GM12878 (cell line): Measurements from ENCODE around the gene RNMT. TPM values are rescaled to one million over a fixed set of nuclear protein-coding genes. Genes with fewer than 3 reads are reported as not detected.

ENCODE experiments used
- ATAC-seq: fragments of 200-7000 bp; cut with Tn5 transposase; 3 replicates; pipeline ENCODE4 v1.9.1; 2020; ENCODE audit warnings: mild to moderate bottlenecking, moderate library complexity
- BruUV-seq: library from RNA; stranded (reverse); fragments of 400-500 nt; replicated peaks from 2 replicates; lab custom pipeline; 2021; lab: Mats Ljungman, UMichigan
- CTCF ChIA-PET: fragments of 300-600 bp; sonication (Branson Sonifier 250); formaldehyde crosslinking; extraction: SDS; loops from one replicate; lab custom pipeline; 2021; ENCODE audit warnings: inconsistent platforms; lab: Yijun Ruan, JAX
- POLR2A ChIA-PET: fragments of 350-600 bp; formaldehyde crosslinking; extraction: SDS; loops from one replicate; lab custom pipeline; 2021; ENCODE audit warnings: inconsistent platforms; lab: Charles Lee
- RAD21 ChIA-PET: fragments of 300-600 bp; sonication (Branson Sonifier 250); formaldehyde crosslinking; loops from one replicate; lab custom pipeline; 2023; ENCODE audit warnings: antibody characterized with exemption; ENCODE audit not compliant: unreplicated experiment; lab: Charles Lee
- SMC1A ChIA-PET: fragments of 300-600 bp; sonication (Branson Sonifier 250); formaldehyde crosslinking; loops from one replicate; lab custom pipeline; 2023; ENCODE audit not compliant: unreplicated experiment, uncharacterized antibody; lab: Charles Lee
- DNase-seq: peaks from one replicate; pipeline ENCODE4 v3.0.0-alpha.2; 2011; ENCODE audit warnings: low read depth, low spot score
- FAIRE-seq: peaks from 3 replicates; lab custom pipeline; 2011; peaks lifted over from hg19 to GRCh38; lab: Jason Lieb, UNC
- H2AFZ ChIP-seq: 2 replicates; pipeline ENCODE4 v1.6.0; 2011; ENCODE audit warnings: low read depth, low read length, control low read depth; ENCODE audit not compliant: control insufficient read depth
- H3K27ac ChIP-seq: 2 replicates; pipeline ENCODE4 v1.5.1; 2011; ENCODE audit warnings: control low read depth; ENCODE audit not compliant: control insufficient read depth, insufficient read depth
- H3K27me3 ChIP-seq, 2 experiments: replicated peaks in 1 of 2; 2 replicates each; pipeline versions ENCODE4 v1.6.0 to v1.6.1; 2011; ENCODE audit warnings: low read length in 1 of 2; ENCODE audit not compliant: control insufficient read depth in 2 of 2, insufficient read depth in 2 of 2
- H3K36me3 ChIP-seq, 2 experiments: 2 replicates each; pipeline ENCODE4 v1.5.1; 2011; ENCODE audit warnings: low read length in 1 of 2; ENCODE audit not compliant: control insufficient read depth in 2 of 2, insufficient read depth in 2 of 2
- H3K4me1 ChIP-seq: 2 replicates; pipeline ENCODE4 v1.6.1; 2011; ENCODE audit warnings: mild to moderate bottlenecking, low read length, moderate library complexity, mixed read lengths; ENCODE audit not compliant: control insufficient read depth, insufficient read depth
- H3K4me2 ChIP-seq: 2 replicates; pipeline ENCODE4 v1.6.0; 2011; ENCODE audit warnings: control low read depth; ENCODE audit not compliant: control insufficient read depth, insufficient read depth
- H3K4me3 ChIP-seq: fragments of 200-600 bp; sonication (generic); 2 replicates; pipeline ENCODE4 v1.5.1; 2016
- H3K79me2 ChIP-seq: 2 replicates; pipeline ENCODE4 v1.6.0; 2011; ENCODE audit warnings: low read length; ENCODE audit not compliant: control insufficient read depth, insufficient read depth
- H3K9ac ChIP-seq: 2 replicates; pipeline ENCODE4 v1.8.0; 2011; ENCODE audit warnings: low read length, control low read depth, mixed read lengths; ENCODE audit not compliant: control insufficient read depth, insufficient read depth
- H3K9me3 ChIP-seq: replicated peaks from 3 replicates; pipeline ENCODE4 v1.5.1; 2011; ENCODE audit warnings: mild to moderate bottlenecking, low read length; ENCODE audit not compliant: control insufficient read depth, insufficient read depth
- H4K20me1 ChIP-seq: 2 replicates; pipeline ENCODE4 v1.6.0; 2011; ENCODE audit not compliant: control insufficient read depth, insufficient read depth
- BCL11A ChIP-seq: IDR thresholded peaks from 2 replicates; pipeline ENCODE4 v1.6.1; 2011; ENCODE audit warnings: low read depth, low read length
- EZH2 ChIP-seq: IDR thresholded peaks from 2 replicates; pipeline ENCODE4 v1.6.1; 2012; ENCODE audit warnings: low read depth, mild to moderate bottlenecking, control low read depth, inconsistent platforms, low read length, borderline replicate concordance; ENCODE audit not compliant: control insufficient read depth
- KLF5 ChIP-seq: fragments of 450-650 bp; IDR thresholded peaks from 2 replicates; pipeline ENCODE4 v1.6.1; 2014; ENCODE audit warnings: mild to moderate bottlenecking; ENCODE audit not compliant: partially characterized antibody
- POLR2AphosphoS5 ChIP-seq: IDR thresholded peaks from 2 replicates; pipeline ENCODE4 v1.6.1; 2011; ENCODE audit warnings: mild to moderate bottlenecking, low read length, inconsistent platforms
- SIX5 ChIP-seq: IDR thresholded peaks from 2 replicates; pipeline ENCODE4 v1.6.1; 2011; ENCODE audit warnings: mild to moderate bottlenecking, low read depth, low read length, moderate library complexity; ENCODE audit not compliant: severe bottlenecking
- SREBF2 ChIP-seq: IDR thresholded peaks from 2 replicates; pipeline ENCODE4 v1.6.1; 2012; ENCODE audit warnings: mild to moderate bottlenecking, low read length
- ZNF687 ChIP-seq: fragments of 450-650 bp; IDR thresholded peaks from 2 replicates; pipeline ENCODE4 v1.6.1; 2017; ENCODE audit warnings: mild to moderate bottlenecking, moderate library complexity
- whole genome bisulfite sequencing: methylation state at CpG from one replicate; pipeline ENCODE4 v1.1.6; 2016; ENCODE audit warnings: low lambda C conversion rate; ENCODE audit not compliant: insufficient replicate concordance, insufficient coverage; ENCODE audit errors: missing lambda C conversion rate; 5-methylcytosine and 5-hydroxymethylcytosine counted together
- in situ Hi-C: fragments of 300-500 bp; cut with MboI; formaldehyde crosslinking; loops from 9 replicates; pipeline ENCODE4 v1.14.3; 2018; ENCODE audit warnings: mixed read lengths
- intact Hi-C: fragments of 100-400 bp; cut with micrococcal nuclease; formaldehyde crosslinking; loops from one replicate; pipeline ENCODE4 v1.14.2; 2022; ENCODE audit not compliant: unreplicated experiment
- polyA plus RNA-seq, 11 experiments: library from polyadenylated mRNA; depleted of rRNA in 4 of 11; unstranded in 6 of 11; stranded (reverse) in 5 of 11; fragments of >200 nt; fragmentation: Nextera tagmentation in 4 of 11; fragmentation: Illumina TruSeq in 1 of 11; extraction: Ambion mirVana in 4 of 11; extraction: Trizol in 1 of 11; gene quantifications; 1 replicate in 1 of 11; 2 replicates in 10 of 11; pipeline versions ENCODE4 v1.2.1 to v1.2.3, GENCODE V29; 2011 to 2016; ENCODE audit warnings: inconsistent platforms in 2 of 11, missing spikeins in 2 of 11, low read depth in 1 of 11
- total RNA-seq, 4 experiments: library from RNA; depleted of rRNA in 3 of 4; stranded (reverse); fragments of >200 nt in 3 of 4; fragmentation: Illumina TruSeq in 1 of 4; extraction: Trizol in 1 of 4; gene quantifications; 2 replicates each; pipeline versions ENCODE4 v1.2.1 to v1.2.3, GENCODE V29; 2013 to 2021
- TF ChIP-seq, protein P1 (sequence below): fragments of 450-650 bp; conservative IDR thresholded peaks from 2 replicates; pipeline ENCODE4 v1.6.1; 2017; ENCODE audit warnings: mild to moderate bottlenecking, moderate library complexity
- TF ChIP-seq, protein P2 (sequence below), 3 experiments: IDR thresholded peaks in 2 of 3; conservative IDR thresholded peaks in 1 of 3; 2 replicates each; pipeline ENCODE4 v1.5.1; 2011; ENCODE audit warnings: low read depth in 3 of 3, low read length in 3 of 3, mild to moderate bottlenecking in 3 of 3, control low read depth in 2 of 3, moderate library complexity in 2 of 3, inconsistent platforms in 1 of 3, mixed read lengths in 1 of 3; ENCODE audit not compliant: control insufficient read depth in 2 of 3, insufficient read depth in 1 of 3; ENCODE audit errors: extremely low read depth in 1 of 3

The RNMT gene
- total and polyA plus RNA-seq, 10 of the 15 experiments (the other 5 are each of a cell fraction or from before 2014, with no cell fraction given): 18.1 to 63.2 (median 38.8) TPM

GRCh38 chr18:13726972-13727331 is 479 bp downstream of the RNMT start (continued):
- no peak for TF ChIP-seq KLF5
- TF ChIP-seq SIX5: no peak
- TF ChIP-seq BCL11A: no peak

DNA sequence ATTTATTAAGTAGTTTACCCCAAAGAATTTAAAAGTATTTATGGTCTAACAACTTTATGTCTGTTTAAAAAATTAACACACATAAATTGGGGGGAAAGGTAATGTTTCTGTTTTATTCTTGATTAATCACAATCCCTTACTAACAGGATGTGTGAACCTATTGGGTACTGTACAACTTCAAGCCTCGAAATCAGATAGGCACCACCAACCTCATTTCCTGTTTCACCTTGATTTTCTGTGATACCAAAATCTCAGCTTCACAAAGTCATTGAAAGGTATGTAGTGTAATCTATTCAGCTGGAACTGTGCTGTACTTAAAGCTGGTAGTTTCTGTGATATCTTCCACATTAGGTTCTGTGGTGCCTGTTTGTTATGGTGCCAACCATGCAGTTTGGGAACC is 4.0 kb downstream of the RNMT start:
- no peak overlapping the region for H3K27ac ChIP-seq
- no peak for FAIRE-seq
- peaks cover 0 to 18% of the 10 kb centered on the region in 2 experiments; a peak in 3 of 4 replicates for H3K36me3 ChIP-seq
- no peak for ATAC-seq
- H3K4me3 ChIP-seq: no peak overlapping the region
- no peak overlapping the region for H2AFZ ChIP-seq
- H3K9ac ChIP-seq: no peak overlapping the region
- no peaks in the 10 kb centered on the region; the same call in 2 of the 3 replicates for H3K9me3 ChIP-seq
- ChIA-PET POLR2A (interaction anchor here (1.4 kb wide), 1 partner anchor 24 kb away, joined by 4 read pairs; no protein-coding TSS in a partner anchor), SMC1A (interaction anchor here (0.9 to 1.5 kb wide), 2 partner anchors 16 to 172 kb away, joined by 3 to 4 read pairs; no protein-coding TSS in a partner anchor), RAD21 (no interaction called here), CTCF (interaction anchor here (3.4 kb wide), 1 partner anchor 172 kb away, joined by 17 read pairs; no protein-coding TSS in a partner anchor)
- H4K20me1 ChIP-seq: no peaks in the 10 kb centered on the region
- WGBS: 5% methylated on average over 1 of the region's 1 CpG
- DNase-seq: no peak
- TF ChIP-seq, protein P1, sequence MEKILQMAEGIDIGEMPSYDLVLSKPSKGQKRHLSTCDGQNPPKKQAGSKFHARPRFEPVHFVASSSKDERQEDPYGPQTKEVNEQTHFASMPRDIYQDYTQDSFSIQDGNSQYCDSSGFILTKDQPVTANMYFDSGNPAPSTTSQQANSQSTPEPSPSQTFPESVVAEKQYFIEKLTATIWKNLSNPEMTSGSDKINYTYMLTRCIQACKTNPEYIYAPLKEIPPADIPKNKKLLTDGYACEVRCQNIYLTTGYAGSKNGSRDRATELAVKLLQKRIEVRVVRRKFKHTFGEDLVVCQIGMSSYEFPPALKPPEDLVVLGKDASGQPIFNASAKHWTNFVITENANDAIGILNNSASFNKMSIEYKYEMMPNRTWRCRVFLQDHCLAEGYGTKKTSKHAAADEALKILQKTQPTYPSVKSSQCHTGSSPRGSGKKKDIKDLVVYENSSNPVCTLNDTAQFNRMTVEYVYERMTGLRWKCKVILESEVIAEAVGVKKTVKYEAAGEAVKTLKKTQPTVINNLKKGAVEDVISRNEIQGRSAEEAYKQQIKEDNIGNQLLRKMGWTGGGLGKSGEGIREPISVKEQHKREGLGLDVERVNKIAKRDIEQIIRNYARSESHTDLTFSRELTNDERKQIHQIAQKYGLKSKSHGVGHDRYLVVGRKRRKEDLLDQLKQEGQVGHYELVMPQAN: no peak
- TF ChIP-seq SIX5 (no peak), POLR2AphosphoS5 (no peak), EZH2 (no peak), SREBF2 (no peak), ZNF687 (no peak)
- TF ChIP-seq, protein P2, sequence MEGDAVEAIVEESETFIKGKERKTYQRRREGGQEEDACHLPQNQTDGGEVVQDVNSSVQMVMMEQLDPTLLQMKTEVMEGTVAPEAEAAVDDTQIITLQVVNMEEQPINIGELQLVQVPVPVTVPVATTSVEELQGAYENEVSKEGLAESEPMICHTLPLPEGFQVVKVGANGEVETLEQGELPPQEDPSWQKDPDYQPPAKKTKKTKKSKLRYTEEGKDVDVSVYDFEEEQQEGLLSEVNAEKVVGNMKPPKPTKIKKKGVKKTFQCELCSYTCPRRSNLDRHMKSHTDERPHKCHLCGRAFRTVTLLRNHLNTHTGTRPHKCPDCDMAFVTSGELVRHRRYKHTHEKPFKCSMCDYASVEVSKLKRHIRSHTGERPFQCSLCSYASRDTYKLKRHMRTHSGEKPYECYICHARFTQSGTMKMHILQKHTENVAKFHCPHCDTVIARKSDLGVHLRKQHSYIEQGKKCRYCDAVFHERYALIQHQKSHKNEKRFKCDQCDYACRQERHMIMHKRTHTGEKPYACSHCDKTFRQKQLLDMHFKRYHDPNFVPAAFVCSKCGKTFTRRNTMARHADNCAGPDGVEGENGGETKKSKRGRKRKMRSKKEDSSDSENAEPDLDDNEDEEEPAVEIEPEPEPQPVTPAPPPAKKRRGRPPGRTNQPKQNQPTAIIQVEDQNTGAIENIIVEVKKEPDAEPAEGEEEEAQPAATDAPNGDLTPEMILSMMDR (IDR thresholded peaks at IDR 0.05 in 2 of 3, conservative IDR thresholded peaks at IDR 0.05 in 1 of 3; ENCODE audit: control insufficient read depth in 2 of 3, extremely low read depth in 1 of 3, insufficient read depth in 1 of 3, low read depth in 3 of 3, low read length in 3 of 3): no peak
- H3K4me2 ChIP-seq: no peak overlapping the region
- peaks cover 5% of the 10 kb centered on the region for H3K4me1 ChIP-seq
- H3K27me3 ChIP-seq: no peaks in the 10 kb centered on the region
- no TSS peak for BruUV-seq
- intact Hi-C loops: loop anchor here (10.0 kb wide), 1 partner anchor 736 kb away; the partner anchor contains the start of gene CEP192
- in situ Hi-C loops: no loop called here
- peaks cover 55% of the 10 kb centered on the region for H3K79me2 ChIP-seq
